ENCODE data around the gene SLC44A1.

SLC44A1 gene

GRCh38 chr9:105431424-105432246 is 187.2 kb downstream of the SLC44A1 start:
- no peak for DNase-seq (ENCODE audit: low read depth in 3 of 3)

DNA sequence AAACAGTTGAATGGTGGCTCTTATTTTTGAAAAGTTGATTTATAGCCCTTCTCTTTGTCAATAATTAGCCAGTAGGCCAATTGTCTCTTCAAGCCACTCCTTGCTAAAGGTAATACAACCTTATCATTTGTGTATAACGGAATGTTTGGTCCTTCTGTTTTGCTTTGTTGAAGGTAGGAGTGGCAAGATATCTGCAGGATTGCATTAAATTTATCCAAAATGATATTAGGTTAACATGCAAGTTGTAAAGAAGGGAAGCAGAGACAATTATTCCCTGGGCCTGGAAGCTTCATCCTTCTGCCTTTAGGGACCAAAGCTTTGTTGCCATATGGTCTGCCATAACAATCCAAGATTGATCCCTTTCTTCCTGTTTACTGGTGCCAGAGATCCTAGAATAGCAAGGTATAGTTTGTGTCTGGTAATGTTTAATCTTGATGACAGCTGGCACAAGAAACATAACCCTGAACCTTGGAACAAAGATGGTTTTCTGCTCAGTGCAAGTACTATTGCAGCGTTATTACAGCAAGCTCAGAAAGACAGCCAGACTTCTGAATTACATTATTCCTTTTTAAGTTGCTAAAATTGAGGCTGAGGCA is 187.9 kb downstream of the SLC44A1 start:
- DNase-seq (ENCODE audit: low read depth in 3 of 3), result no peak

GRCh38 chr9:105435453-105435852 is 191.0 kb downstream of the SLC44A1 start:
- no peak for DNase-seq (ENCODE audit: low read depth in 3 of 3)

DNA sequence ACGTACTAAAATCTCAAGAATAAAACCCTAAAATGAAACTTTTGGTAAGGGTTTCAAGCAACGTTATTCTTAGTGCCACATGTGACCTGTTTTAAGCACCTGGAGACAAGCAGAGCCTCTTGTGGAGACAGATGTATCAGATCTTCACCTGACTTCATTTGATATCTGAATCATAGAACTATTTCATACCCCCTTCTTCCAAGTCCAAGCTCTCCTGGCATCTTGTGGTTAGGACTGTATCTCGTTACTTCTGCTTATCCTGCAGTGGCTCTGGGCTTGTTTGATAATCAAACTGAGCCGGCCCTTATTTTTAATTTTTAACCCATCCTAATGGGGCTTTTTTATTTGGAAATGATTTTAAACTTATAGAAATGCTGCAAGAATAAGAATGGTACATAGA is 192.3 kb downstream of the SLC44A1 start:
- no peak for DNase-seq (ENCODE audit: low read depth in 3 of 3)

DNA sequence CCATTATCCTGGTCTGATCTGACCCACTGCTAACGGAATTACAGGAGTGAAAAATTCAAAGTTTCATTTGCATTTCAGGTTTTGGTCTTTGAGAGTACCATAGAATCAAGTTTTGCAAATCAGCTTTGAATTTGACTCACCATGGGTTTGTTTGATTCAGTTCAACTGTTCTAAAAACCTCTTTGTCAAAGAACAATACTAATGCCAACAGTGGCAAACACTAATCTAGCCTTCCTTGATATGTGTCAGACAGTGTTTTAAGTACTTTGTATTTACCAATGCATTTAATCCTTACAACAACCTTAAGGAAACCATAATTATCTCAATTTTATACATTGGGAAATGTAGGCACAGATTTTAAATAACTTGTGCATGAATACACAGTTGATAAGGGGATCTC is 193.3 kb downstream of the SLC44A1 start:
- no peak for DNase-seq (ENCODE audit: low read depth in 3 of 3)

GRCh38 chr9:105438141-105438806 is 193.8 kb downstream of the SLC44A1 start:
- no peak for DNase-seq (ENCODE audit: low read depth in 3 of 3)

DNA sequence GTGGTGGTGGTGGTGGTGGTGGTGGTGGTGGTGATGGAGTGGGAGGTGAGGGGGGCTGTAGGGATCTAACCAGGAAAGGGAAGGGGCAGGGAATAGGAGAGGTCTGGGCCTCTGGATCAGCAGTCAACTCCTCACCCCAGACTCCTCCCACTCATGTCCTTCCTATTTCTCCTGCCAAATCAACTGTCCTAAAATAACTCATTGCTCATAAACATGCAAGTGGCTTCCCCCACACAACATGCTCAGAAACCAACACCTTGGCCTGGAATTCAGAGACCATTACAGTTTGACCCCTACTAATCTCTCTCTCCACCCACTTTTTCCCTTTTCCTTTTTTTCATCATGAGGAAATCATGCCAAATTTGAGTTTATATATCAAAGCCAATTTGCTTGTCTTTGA is 195.0 kb downstream of the SLC44A1 start:
- no peak for DNase-seq (ENCODE audit: low read depth in 3 of 3)

GRCh38 chr9:105441616-105442160 is 197.2 kb downstream of the SLC44A1 start:
- no peak for DNase-seq (ENCODE audit: low read depth in 3 of 3)

DNA sequence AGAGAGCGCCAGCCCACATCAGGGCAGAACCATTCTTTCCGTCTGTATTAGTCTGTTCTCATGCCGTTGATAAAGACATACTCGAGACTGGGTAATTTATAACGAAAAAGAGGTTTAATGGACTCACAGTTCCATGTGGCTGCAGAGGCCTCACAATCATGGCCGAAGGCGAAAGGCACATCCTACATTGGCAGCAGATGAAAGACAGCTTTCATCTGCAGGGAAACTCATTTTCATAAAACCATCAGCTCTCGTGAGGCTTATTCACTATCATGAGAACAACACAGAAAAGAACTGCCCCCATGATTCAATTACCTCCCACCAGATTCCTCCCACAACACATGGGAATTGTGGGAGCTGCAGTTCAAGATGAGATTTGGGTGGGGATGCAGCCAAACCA is 198.7 kb downstream of the SLC44A1 start:
- no peak for DNase-seq (ENCODE audit: low read depth in 3 of 3)

DNA sequence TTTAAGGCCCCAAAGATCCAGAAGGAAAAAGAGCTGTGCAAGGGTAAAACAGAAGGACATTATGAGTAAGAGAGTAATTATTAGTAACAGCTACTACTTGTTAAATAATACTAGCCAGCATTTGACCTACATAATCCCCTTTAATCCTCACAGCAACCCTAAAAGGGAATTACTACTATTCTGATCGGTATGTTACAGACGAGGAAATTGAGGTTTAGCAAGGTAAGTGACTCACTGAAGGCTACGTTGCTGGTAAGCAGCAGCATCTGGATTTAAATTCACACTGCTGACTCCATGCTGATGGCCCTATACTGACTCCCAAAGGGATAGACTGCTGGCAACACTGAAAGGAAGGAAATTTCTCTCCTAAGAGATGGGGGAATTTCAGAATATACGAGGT is 199.7 kb downstream of the SLC44A1 start:
- no peak for DNase-seq (ENCODE audit: low read depth in 3 of 3)

GRCh38 chr9:105445203-105445881 is 200.9 kb downstream of the SLC44A1 start:
- no peak for DNase-seq (ENCODE audit: low read depth in 3 of 3)

GRCh38 chr9:105447386-105447813 is 202.9 kb downstream of the SLC44A1 start:
- no peak for DNase-seq (ENCODE audit: low read depth in 3 of 3)

GRCh38 chr9:105447814-105448812 is 203.7 kb downstream of the SLC44A1 start, which contains the start of gene FSD1L:
TSS of gene FSD1L (plus strand) at chr9:105448034. CDS start at chr9:105448221, 187 bp downstream.
- peak; percentile 70 to 75 (median 71) for DNase-seq (ENCODE audit: low read depth in 3 of 3)

DNA sequence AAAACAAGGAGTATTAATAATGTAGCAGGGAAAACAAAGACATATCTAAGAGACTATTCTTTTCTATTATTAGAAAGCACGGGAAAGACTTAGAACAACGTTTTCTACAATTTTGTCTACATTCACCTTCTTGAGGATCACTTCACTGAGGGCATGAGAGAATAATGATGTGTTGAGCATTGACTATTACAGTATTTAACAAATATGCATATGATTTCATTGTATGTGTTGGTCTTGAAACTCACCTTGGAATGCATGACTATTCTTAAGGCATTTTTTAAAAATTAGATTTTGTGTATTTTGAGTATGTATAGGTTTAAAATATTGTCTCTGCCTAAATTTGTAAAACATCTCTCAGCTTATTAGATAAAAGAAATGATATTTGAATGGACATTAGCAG is 204.6 kb downstream of the SLC44A1 start:
- DNase-seq (ENCODE audit: low read depth in 3 of 3), result no peak

GRCh38 chr9:105452185-105452584 is 207.7 kb downstream of the SLC44A1 start:
- DNase-seq (ENCODE audit: low read depth in 3 of 3), result no peak

DNA sequence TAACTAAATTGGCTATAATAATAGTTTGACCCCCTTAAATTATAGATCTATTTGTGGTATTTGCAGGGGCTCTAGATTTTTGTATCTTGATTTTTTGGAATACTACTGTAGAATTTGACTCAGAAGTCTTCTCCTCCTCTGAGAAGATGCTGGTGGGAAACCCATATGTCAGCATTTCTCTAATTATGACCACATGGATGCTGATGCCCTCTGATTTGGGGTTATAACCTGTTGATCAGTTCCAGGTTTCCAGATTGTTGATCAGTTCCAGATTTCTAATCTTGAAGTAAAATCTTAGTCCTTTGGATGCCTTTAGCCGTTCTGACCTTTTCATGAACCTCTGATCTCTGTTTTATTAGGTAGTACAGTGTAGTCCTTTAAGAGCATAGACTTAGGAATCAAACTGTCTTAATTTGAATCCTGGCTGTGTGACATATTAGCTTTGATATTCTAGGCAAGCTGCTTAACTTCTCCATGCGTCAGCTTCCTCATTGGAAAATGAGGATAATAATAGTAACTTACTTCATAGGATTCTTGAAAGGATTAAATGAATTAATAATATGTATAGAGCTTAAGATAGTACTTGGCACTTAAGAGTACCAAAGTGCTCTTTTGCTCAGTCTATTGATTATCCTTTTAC is 211.5 kb downstream of the SLC44A1 start:
- DNase-seq (ENCODE audit: low read depth in 3 of 3), result no peak

GRCh38 chr9:105457560-105458294 is 213.3 kb downstream of the SLC44A1 start:
- no peak for DNase-seq (ENCODE audit: low read depth in 3 of 3)

GRCh38 chr9:105458404-105458803 is 214.0 kb downstream of the SLC44A1 start:
- DNase-seq (ENCODE audit: low read depth in 3 of 3), result no peak

DNA sequence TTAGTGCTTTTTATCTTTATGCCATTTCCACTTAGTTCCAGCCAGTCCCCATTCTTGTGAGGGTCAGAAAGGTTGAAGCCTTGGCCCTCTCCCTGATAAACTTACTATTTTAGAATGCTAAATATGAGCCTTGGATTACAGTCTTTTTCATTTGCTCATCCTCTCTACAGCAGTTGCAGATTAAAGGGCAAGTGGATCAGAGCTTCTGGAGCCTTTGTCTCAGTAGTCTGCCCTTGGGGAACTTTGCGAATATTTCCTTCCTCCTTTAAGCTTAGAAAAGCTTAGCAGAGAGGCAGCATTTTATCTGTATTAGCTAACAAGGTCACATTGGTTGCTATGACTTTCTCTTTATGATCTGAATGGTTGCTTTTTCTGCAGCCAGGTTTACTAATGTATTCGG is 214.9 kb downstream of the SLC44A1 start:
- DNase-seq (ENCODE audit: low read depth in 3 of 3), result no peak
